ENCODE data around the gene PPP1R13L.

The PPP1R13L gene

DNA sequence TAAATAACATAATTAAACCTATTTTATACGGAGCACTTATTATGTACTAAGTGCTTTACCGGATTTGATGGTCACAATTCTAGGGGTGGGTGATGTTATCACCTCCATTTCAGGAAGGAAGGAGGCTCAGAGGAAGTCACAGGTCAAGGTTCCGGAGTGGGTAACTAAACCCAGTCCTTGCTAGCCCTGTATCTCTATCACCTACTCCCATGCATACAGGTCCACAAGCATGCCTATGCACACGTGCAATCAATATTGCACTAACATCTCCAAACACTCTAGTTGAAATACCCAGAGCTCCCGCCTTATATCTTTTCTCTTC lies 45.1 kb upstream of the PPP1R13L start:
- H3K9me2 ChIP-seq (replicated peaks; ENCODE audit: control insufficient read depth, low read length): no peaks in the 10 kb centered on the region
- peaks cover 24% of the 10 kb centered on the region for H3F3A ChIP-seq (ENCODE audit: control insufficient read depth, insufficient read depth)
- no peaks in the 10 kb centered on the region for H4K20me1 ChIP-seq (ENCODE audit: control insufficient read depth, insufficient read depth, low read depth, low read length)
- H3K4me1 ChIP-seq (ENCODE audit: control insufficient read depth, low read length): peaks cover 44% of the 10 kb centered on the region
- no peaks in the 10 kb centered on the region for H3K9me3 ChIP-seq (ENCODE audit: control insufficient read depth, insufficient read depth, low read length)
- TF ChIP-seq EZH2phosphoT487 (IDR thresholded peaks at IDR 0.05; ENCODE audit: borderline replicate concordance, low read length): no peak
- TF ChIP-seq, protein P1, sequence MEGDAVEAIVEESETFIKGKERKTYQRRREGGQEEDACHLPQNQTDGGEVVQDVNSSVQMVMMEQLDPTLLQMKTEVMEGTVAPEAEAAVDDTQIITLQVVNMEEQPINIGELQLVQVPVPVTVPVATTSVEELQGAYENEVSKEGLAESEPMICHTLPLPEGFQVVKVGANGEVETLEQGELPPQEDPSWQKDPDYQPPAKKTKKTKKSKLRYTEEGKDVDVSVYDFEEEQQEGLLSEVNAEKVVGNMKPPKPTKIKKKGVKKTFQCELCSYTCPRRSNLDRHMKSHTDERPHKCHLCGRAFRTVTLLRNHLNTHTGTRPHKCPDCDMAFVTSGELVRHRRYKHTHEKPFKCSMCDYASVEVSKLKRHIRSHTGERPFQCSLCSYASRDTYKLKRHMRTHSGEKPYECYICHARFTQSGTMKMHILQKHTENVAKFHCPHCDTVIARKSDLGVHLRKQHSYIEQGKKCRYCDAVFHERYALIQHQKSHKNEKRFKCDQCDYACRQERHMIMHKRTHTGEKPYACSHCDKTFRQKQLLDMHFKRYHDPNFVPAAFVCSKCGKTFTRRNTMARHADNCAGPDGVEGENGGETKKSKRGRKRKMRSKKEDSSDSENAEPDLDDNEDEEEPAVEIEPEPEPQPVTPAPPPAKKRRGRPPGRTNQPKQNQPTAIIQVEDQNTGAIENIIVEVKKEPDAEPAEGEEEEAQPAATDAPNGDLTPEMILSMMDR (IDR thresholded peaks at IDR 0.05; ENCODE audit: low read depth, low read length, poor library complexity, severe bottlenecking): no peak
- peak overlapping the region; percentile 28 for H3K27ac ChIP-seq (ENCODE audit: low read depth, low read length)
- peak overlapping the region; percentile 86 for H3K4me3 ChIP-seq (ENCODE audit: low read length)
- H3K79me2 ChIP-seq (ENCODE audit: control insufficient read depth, low read length): no peaks in the 10 kb centered on the region
- H3K27me3 ChIP-seq (ENCODE audit: control insufficient read depth, low read length): no peaks in the 10 kb centered on the region
- peak overlapping the region; percentile 70 for H3K4me2 ChIP-seq (ENCODE audit: low read length)
- H3K36me3 ChIP-seq (ENCODE audit: control insufficient read depth, low read length): no peaks in the 10 kb centered on the region

DNA sequence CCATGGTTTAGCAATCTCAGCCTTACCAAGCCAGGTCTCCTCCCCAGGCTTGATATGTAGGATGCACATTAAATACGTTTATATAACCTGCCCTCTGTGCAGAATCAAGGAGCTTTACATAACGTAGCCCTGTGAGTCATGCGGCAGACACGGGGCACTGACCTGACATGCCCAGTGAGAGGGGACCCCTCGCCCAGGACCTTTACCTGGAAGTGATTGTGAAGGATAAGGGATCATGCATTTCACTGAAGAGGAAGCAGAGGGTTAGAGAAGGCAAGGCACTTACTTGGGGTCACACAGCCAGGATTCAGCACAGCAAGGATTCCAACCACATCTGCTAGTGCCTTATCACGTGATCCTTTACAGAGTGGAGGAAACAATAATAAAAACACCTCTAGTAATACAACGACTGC lies 44.0 kb upstream of the PPP1R13L start:
- Histone ChIP-seq H3K4me2 (ENCODE audit: low read length) (no peak overlapping the region; the same call in 1 of the 2 replicates), H3K9me3 (ENCODE audit: control insufficient read depth, insufficient read depth, low read length) (no peaks in the 10 kb centered on the region), H3F3A (ENCODE audit: control insufficient read depth, insufficient read depth) (peaks cover 27% of the 10 kb centered on the region), H3K27me3 (ENCODE audit: control insufficient read depth, low read length) (no peaks in the 10 kb centered on the region), H4K20me1 (ENCODE audit: control insufficient read depth, insufficient read depth, low read depth, low read length) (no peaks in the 10 kb centered on the region), H3K9me2 (replicated peaks; ENCODE audit: control insufficient read depth, low read length) (no peaks in the 10 kb centered on the region), H3K4me1 (ENCODE audit: control insufficient read depth, low read length) (peaks cover 43% of the 10 kb centered on the region), H3K36me3 (ENCODE audit: control insufficient read depth, low read length) (no peaks in the 10 kb centered on the region), H3K4me3 (ENCODE audit: low read length) (no peak overlapping the region), H3K27ac (ENCODE audit: low read depth, low read length) (no peak overlapping the region), H3K79me2 (ENCODE audit: control insufficient read depth, low read length) (no peaks in the 10 kb centered on the region)
- TF ChIP-seq, protein P1 (IDR thresholded peaks at IDR 0.05; ENCODE audit: low read depth, low read length, poor library complexity, severe bottlenecking): no peak
- TF ChIP-seq EZH2phosphoT487 (IDR thresholded peaks at IDR 0.05; ENCODE audit: borderline replicate concordance, low read length): no peak

DNA sequence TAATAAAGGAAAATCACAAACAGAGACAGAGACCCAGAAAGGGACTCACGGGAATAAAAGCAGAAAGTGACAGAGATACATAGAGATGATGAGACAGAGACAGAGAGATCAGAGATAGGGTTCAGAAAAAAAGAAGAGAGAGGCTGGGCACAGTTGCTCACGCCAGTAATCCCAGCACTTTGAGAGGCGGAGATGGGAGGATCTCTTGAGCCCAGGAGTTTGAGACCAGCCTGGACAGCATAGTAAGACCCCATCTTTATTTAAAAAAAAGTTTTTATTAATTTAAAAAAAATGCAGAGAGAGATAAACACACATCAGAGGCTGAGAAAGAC lies 43.5 kb upstream of the PPP1R13L start:
- H3K4me3 ChIP-seq (ENCODE audit: low read length): no peak overlapping the region
- peaks cover 26% of the 10 kb centered on the region for H3F3A ChIP-seq (ENCODE audit: control insufficient read depth, insufficient read depth)
- H3K4me2 ChIP-seq (ENCODE audit: low read length): no peak overlapping the region
- H3K27ac ChIP-seq (ENCODE audit: low read depth, low read length): no peak overlapping the region
- no peaks in the 10 kb centered on the region for H3K36me3 ChIP-seq (ENCODE audit: control insufficient read depth, low read length)
- H3K27me3 ChIP-seq (ENCODE audit: control insufficient read depth, low read length): no peaks in the 10 kb centered on the region
- no peaks in the 10 kb centered on the region for H3K9me2 ChIP-seq (replicated peaks; ENCODE audit: control insufficient read depth, low read length)
- H4K20me1 ChIP-seq (ENCODE audit: control insufficient read depth, insufficient read depth, low read depth, low read length): no peaks in the 10 kb centered on the region
- no peaks in the 10 kb centered on the region for H3K79me2 ChIP-seq (ENCODE audit: control insufficient read depth, low read length)
- peaks cover 47% of the 10 kb centered on the region for H3K4me1 ChIP-seq (ENCODE audit: control insufficient read depth, low read length)
- H3K9me3 ChIP-seq (ENCODE audit: control insufficient read depth, insufficient read depth, low read length): no peaks in the 10 kb centered on the region
- TF ChIP-seq EZH2phosphoT487 (IDR thresholded peaks at IDR 0.05; ENCODE audit: borderline replicate concordance, low read length): no peak
- TF ChIP-seq, protein P1 (IDR thresholded peaks at IDR 0.05; ENCODE audit: low read depth, low read length, poor library complexity, severe bottlenecking): no peak

DNA sequence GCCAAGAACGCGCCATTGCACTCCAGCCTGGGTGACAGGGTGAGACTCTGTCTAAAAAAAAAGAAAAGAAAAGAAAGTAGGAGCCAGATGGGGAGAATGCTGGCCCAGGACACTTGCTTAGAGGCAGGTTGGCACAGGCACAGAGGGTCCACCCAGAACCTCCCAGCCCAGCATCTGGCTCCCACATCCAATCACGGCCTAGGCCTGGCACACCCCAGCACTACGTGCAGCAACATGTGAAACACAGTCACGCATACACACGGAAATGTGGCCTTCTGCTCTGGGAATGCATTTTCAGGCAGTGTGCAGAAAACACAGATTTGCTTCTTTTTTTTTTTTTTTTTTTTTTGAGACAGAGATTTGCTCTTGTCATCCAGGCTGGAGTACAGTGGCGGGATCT lies 42.1 kb upstream of the PPP1R13L start:
- Histone ChIP-seq H3K4me3 (ENCODE audit: low read length) (no peak overlapping the region), H3K36me3 (ENCODE audit: control insufficient read depth, low read length) (no peaks in the 10 kb centered on the region), H3K27me3 (ENCODE audit: control insufficient read depth, low read length) (no peaks in the 10 kb centered on the region), H3K4me1 (ENCODE audit: control insufficient read depth, low read length) (peaks cover 54% of the 10 kb centered on the region), H3K9me3 (ENCODE audit: control insufficient read depth, insufficient read depth, low read length) (no peaks in the 10 kb centered on the region), H3K27ac (ENCODE audit: low read depth, low read length) (no peak overlapping the region), H3K79me2 (ENCODE audit: control insufficient read depth, low read length) (no peaks in the 10 kb centered on the region), H4K20me1 (ENCODE audit: control insufficient read depth, insufficient read depth, low read depth, low read length) (no peaks in the 10 kb centered on the region), H3F3A (ENCODE audit: control insufficient read depth, insufficient read depth) (peaks cover 35% of the 10 kb centered on the region), H3K4me2 (ENCODE audit: low read length) (no peak overlapping the region), H3K9me2 (replicated peaks; ENCODE audit: control insufficient read depth, low read length) (no peaks in the 10 kb centered on the region)
- no peak for TF ChIP-seq EZH2phosphoT487 (IDR thresholded peaks at IDR 0.05; ENCODE audit: borderline replicate concordance, low read length)
- TF ChIP-seq, protein P1 (IDR thresholded peaks at IDR 0.05; ENCODE audit: low read depth, low read length, poor library complexity, severe bottlenecking): no peak
